Stimulated activated CD8-positive, alpha-beta memory T cell treated with anti-CD3 and anti-CD28 coated beads, Interleukin-4, amount 100 ng/mL, for 1 hour (primary cell): ENCODE measurements around the gene SUCLG2.

ENCODE experiments used
- DNase-seq, 2 donors: peaks; one replicate each; pipeline ENCODE4 v3.0.0-alpha.2; 2020; ENCODE audit warnings: low read depth in 2 of 2, low spot score in 1 of 2

The SUCLG2 gene

GRCh38 chr3:67327582-67327981 lies 326.8 kb downstream of the SUCLG2 start:
- no peak for DNase-seq

- DNase-seq = no peak
Measured at GRCh38 chr3:67325231-67325630, 329.2 kb downstream of the SUCLG2 start.
